ENCODE results near the gene NUP214.
"Not testable (repeated sequence)": the region's sequence is repeated elsewhere in the genome, so short reads cannot be mapped to it uniquely, and the experiment has no call there.

NUP214 gene

DNA sequence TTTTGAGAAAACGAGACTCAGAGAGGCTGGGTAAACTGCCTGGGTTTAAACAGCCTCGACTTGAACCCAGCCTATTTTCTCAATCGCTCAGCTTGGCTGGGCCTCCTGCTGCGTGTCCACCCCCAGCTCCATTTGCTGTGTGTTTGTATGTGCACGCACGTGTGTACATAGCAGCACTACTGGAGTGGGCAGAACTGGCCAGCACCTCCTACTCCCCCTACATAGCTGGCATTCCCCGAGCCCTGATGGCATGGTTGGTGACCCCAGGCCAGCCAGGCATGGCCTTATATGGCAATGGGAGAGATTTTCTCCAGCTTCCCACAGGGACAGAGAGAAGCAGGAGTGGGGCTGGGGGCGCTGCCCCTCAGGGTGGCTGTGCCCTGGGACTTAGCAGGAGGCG lies 24.9 kb upstream of the NUP214 start:
- TF ChIP-seq POLR2A (IDR thresholded peaks at IDR 0.05; ENCODE audit: low read length) (no peak), GATA1 (IDR thresholded peaks at IDR 0.05; ENCODE audit: low read depth, low read length) (no peak)
- no peak for DNase-seq

DNA sequence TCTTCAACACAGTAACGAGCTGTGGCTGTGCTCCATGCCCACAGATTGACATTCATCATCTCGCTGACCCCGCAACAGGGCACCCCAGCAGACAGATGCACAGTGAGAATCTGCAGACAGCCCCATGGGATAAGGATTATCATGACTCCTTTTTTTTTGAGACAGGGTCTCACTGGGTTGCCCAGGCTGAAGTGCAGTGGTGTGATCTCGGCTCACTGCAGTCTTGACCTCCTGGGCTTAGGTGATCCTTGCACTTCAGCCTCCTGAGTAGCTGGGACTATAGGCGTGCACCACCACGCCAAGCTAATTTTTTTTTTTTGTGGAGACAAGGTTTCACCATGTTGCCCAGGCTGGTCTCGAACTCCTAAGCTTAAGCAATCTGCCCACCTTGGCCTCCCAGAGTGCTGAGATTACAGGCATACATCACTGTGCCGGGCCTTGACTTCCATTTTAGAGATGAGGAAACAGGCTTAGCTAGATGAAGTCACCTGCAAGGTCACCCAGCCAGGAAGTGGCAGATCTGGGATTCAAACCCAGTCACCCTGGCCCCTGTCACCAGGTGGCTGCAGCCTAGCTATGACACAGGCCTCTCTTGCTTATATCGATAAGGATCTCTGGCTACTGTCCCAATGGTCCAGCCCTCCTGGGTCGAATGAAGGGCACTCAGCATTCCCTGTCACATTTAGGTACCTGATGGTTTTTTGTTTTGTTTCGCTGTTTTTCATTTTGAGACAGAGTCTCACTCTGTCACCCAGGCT lies 24.0 kb upstream of the NUP214 start:
- peak in 1 of 2 experiments; percentile 13 for DNase-seq

DNA sequence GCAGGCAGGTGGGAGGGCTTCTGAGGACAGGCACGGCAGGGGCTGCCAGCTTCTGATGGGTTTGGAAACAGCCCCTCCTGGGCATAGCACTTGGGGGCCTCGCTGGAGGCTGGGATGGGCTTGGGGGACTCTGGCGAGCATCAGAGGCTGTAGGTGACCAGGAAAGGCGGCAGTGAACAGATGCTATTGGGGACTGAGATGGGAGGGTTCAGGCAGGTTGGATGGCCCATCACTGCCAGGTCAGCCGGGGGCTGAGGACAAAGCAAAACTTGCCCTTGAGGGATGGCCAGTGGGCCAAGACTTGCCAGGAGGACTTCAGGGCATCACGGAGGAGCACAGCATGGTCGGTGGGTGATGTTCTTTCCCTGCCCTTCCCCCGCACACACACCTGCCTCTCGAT lies 22.4 kb upstream of the NUP214 start:
- DNase-seq, result no peak
- TF ChIP-seq GATA1 (IDR thresholded peaks at IDR 0.05; ENCODE audit: low read depth, low read length), result no peak
- TF ChIP-seq POLR2A (IDR thresholded peaks at IDR 0.05; ENCODE audit: low read length), result no peak

More for the DNA sequence above, 24.0 kb upstream of the NUP214 start:
- TF ChIP-seq GATA1 (IDR thresholded peaks at IDR 0.05; ENCODE audit: low read depth, low read length) (no peak), POLR2A (IDR thresholded peaks at IDR 0.05; ENCODE audit: low read length) (no peak)

DNA sequence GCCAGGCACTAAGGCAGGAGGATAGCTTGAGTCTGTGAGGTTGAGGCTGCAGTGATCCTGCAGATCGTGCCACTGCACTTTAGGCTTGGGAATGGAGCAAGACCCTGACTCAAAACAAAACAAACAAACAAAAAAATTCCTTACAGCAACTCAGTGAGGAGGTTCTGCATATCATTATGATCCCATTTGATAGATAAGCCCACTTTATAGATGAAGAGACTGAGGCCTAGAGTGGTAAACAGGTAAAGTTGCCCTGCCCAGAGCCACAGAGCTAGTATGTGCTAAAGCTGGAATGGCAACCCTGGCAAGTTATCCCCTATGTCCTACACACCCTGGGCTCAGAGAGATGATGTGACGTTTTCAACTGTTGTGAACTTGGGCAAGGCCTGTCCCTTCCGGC lies 21.9 kb upstream of the NUP214 start:
- no peak for DNase-seq
- TF ChIP-seq GATA1 (IDR thresholded peaks at IDR 0.05; ENCODE audit: low read depth, low read length), result no peak
- no peak for TF ChIP-seq POLR2A (IDR thresholded peaks at IDR 0.05; ENCODE audit: low read length)

DNA sequence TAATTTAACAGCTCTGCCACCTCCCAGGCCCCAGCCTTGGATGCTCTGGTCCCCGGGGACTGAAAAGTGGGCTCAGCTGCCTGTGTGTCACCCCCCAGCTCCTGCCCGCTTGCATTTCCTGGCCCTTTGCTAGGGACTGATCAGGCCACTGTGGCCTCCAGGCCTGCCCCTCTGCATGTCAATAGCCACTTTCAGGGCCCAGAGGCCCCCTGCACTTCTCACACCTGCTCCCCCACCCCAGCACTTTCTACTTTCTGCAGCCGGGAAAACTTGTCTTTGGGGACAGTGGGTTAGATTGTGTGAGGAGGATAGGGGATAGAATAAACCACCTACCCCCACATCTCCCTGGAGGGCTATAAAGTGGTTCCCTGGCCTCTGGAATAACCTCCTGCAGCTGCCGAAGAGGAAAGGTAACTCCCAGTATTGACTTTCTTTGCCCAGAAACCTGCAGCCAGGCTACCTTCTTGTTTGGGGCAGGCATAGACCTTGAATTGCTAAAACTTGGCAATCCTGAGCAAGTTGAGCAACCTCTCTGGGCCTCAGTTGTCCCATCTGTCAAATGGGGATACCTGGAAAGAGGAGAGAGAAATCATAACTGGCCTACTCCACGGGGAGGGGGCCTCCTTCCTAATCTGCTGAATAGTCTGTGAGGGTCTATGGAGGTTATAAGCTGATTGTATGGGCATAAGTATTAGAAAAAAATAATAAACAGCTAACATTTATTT lies 21.2 kb upstream of the NUP214 start:
- TF ChIP-seq GATA1 (IDR thresholded peaks at IDR 0.05; ENCODE audit: low read depth, low read length) (no peak), POLR2A (IDR thresholded peaks at IDR 0.05; ENCODE audit: low read length) (no peak)
- DNase-seq, result no peak

DNA sequence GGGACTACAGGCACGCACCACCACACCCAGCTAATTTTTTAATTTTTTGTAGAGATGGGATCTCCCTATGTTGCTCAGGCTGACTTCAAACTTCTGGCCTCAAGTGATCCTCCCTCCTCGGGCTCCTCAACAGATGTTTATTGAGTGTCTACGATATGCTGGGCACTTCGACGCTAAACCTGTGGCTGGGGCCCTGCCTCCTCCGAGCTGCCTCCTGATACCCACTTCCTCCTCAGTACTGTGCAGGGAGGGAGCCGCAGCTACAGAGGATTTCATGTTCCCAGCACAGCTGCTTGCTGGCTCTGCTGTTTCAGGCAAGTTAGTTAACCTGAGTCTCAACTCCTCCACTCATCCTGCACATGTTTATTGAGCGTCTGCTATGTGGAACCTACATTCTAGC lies 19.4 kb upstream of the NUP214 start:
- no peak for DNase-seq
- TF ChIP-seq POLR2A (IDR thresholded peaks at IDR 0.05; ENCODE audit: low read length) (no peak), GATA1 (IDR thresholded peaks at IDR 0.05; ENCODE audit: low read depth, low read length) (no peak)

DNA sequence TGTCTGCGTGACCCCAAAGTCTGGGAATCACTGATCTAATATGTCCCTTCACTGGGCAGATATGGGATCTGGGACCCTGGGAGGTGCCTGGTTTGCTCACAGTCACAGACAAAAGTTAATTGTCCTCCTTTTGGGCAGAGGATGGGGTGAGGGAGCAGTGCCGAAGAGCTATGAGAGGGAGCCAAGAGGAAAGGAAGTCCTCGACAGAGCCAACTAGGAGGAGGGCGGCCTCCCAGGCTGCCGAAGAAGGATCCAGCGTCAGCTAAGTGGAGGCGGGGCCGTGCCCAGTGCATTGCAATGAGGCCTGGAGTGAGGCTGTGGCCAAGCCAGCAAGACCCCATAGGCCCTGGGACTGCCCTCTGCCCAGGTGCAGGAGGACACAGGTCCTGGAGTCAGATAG lies 17.6 kb upstream of the NUP214 start:
- DNase-seq, result no peak
- TF ChIP-seq GATA1 (IDR thresholded peaks at IDR 0.05; ENCODE audit: low read depth, low read length) (no peak), POLR2A (IDR thresholded peaks at IDR 0.05; ENCODE audit: low read length) (no peak)

DNA sequence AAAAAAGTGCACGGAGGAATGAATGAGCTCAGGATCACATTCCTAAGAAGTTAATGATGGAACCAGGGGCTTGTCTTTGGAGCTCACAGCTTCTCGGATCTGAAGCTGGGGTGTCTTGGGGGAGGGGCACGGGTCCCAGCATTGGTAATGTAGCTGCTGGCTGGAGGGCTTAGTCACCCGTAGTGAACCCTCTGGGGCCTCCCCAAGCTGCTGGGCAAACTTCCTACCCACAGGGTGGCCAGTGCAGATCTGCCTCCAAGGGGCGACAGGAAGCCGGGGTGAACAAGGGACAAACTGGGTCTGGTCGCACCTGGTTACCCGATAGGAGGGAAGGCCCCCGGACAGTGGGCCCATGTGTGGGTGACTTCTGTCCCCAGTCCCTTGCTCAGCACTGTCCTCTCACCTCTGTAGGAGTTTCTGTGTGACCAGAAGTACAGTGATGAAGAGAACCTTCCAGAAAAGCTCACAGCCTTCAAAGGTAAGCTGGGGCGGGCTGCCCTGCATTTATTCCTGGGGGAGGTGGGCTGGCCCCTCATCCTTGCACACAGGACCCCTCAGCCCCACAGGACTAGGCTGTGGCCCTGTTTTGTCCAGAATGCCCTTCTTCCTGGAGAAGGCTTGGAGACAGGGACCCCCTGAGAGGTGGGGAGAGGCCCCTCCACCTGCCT lies 14.1 kb upstream of the NUP214 start:
- TF ChIP-seq GATA1 (IDR thresholded peaks at IDR 0.05; ENCODE audit: low read depth, low read length), result no peak
- TF ChIP-seq POLR2A (IDR thresholded peaks at IDR 0.05; ENCODE audit: low read length), result no peak
- no peak for DNase-seq

DNA sequence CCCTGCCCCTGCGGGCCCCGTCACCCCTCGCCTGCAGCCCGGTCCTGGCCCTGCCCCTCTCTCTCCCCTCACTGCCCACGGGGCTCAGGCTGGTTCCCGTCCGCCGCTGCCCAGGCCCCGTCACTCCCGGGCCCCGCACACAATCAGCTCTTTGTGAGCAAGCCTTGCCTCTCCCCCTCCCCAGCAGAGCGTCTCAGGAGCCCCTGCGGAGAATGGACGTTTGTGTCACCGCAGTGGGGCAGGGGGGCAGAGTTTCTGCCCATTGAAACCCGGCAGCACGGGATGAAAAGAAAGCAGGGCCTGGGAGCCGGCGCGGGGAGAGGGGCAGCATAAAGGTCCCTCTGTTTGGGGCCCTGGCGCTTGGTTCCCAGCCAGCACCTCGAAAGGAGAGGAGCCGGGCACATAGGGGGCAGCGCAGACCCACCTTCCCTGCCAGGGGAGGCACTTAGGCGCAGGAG lies 13.5 kb upstream of the NUP214 start:
- TF ChIP-seq GATA1 (IDR thresholded peaks at IDR 0.05; ENCODE audit: low read depth, low read length) (no peak), POLR2A (IDR thresholded peaks at IDR 0.05; ENCODE audit: low read length) (no peak)
- DNase-seq, result no peak

DNA sequence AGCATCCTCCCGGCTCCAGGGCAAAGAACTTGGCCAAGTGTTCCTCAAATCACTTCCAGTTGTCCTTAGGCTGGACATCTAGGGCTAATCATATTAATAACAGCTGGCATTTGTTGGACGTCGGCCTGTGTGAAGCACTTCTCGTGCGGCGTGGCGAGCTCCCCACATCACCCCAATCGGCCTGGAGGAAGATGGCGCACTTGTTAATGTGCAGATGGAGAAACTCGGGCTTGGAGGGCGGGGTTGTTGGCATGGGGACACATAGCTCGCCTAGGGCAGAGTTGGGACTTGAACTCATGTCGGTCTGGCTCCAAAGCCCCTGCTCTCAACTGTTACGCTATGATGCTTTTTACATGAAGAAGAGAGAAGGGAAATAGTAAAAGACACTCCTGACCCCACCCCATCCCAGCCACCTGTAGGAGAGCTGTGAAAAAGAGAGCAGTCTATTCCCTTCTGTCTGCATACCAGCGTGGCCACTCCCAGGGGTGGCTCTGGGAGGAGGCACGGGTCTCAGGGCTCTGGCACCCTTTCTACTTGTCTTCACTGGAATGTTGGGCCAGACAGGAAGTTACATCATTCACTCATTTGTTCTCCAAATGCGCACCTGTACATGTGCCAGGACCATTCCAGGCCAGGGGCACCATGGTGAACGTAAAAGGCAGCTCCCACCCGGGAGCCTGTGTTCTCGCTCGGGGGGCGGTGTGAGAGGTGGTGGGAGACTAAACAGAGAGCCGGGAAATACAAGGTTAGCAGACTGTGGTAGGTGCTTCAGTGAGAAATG lies 12.8 kb upstream of the NUP214 start:
- no peak for DNase-seq
- no peak for TF ChIP-seq POLR2A (IDR thresholded peaks at IDR 0.05; ENCODE audit: low read length)
- TF ChIP-seq GATA1 (IDR thresholded peaks at IDR 0.05; ENCODE audit: low read depth, low read length), result no peak

DNA sequence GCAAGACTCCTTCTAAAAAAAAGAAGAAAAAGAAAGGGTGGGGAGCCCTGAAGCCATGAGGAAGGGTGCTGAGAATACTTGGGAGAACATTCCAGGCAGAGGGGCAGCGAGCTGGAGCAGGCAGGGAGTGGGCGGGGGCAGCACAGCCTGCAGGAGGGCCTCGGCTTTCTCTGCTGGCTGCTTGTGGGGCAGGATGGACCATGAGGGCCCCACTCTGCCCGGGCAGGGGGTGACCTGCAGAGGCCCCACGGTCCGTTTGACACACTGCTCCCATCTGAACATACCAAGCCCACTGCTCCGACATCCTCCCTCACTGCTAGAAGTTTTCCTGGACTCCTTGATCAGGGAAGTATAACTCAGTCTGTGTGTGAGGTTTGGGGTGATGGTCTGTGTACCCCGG lies 11.7 kb upstream of the NUP214 start:
- TF ChIP-seq GATA1 (IDR thresholded peaks at IDR 0.05; ENCODE audit: low read depth, low read length) (no peak), POLR2A (IDR thresholded peaks at IDR 0.05; ENCODE audit: low read length) (no peak)
- no peak for DNase-seq

DNA sequence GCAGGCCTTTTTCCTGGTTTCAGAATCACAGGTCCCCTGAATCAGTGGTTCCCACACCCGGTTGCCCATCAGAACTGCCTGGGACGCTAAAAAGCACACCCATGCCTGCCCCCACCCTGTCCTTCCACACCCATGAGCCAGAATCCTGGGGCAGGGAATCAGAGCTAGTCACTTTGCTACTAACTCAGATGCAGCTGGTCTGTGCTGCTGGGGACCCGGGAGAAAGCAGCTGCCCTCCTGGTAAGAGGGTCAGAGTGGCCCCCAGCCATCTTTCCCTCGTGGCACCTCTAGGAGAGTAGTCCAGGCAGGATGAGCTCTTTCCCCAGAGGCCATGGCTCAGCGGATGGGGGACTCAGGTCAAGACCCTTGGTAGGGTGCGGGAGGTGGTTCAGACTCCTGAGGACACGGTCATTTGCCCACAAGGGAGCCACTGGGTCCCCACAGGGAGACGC lies 11.3 kb upstream of the NUP214 start:
- TF ChIP-seq GATA1 (IDR thresholded peaks at IDR 0.05; ENCODE audit: low read depth, low read length) (no peak), POLR2A (IDR thresholded peaks at IDR 0.05; ENCODE audit: low read length) (no peak)
- DNase-seq, result no peak

DNA sequence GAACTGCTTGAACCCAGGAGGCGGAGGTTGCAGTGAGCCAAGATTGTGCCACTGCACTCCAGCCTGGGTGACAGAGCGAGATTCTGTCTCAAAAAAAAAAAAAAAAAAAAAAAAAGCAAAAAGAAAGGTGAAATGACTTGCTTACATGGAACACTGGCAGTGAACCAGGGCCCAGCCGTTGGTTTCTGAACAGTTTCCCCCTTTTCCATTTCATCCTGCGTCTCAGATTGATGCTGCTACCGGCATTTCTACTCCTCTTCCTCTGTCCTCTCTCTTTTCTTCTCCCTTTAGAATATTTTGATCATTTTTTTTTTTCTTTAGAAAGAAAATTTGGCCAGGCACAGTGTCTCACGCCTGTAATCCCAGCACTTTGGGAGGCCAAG lies 10.0 kb upstream of the NUP214 start:
- DNase-seq, result not testable (repeated sequence)
